NCI-H187 (cell line): ENCODE data around the gene KLHDC4.
"Not testable (repeated sequence)": the region's sequence is repeated elsewhere in the genome, so short reads cannot be mapped to it uniquely, and the experiment has no call there.

Experiments
- DNase-seq, 2 experiments: peaks; one replicate each; lab custom pipeline; 2025; lab: John Stamatoyannopoulos, UW

KLHDC4 gene

GRCh38 chr16:87765776-87766484 is at the start of gene KLHDC4:
TSS of gene KLHDC4 (minus strand) at chr16:87765986. CDS start at chr16:87765890, 96 bp downstream.
- DNase-seq, result peak; percentile 15 to 41

GRCh38 chr16:87815567-87815966 is 49.8 kb upstream of the KLHDC4 start:
- DNase-seq, result no peak

GRCh38 chr16:87812200-87812656 is 46.4 kb upstream of the KLHDC4 start:
- DNase-seq, result no peak

- not testable (repeated sequence) for DNase-seq
Observed at GRCh38 chr16:87811454-87811853, 45.7 kb upstream of the KLHDC4 start.

GRCh38 chr16:87809150-87809902 is 43.5 kb upstream of the KLHDC4 start:
- DNase-seq, result no peak

GRCh38 chr16:87808108-87808507 is 42.3 kb upstream of the KLHDC4 start:
- no peak for DNase-seq

GRCh38 chr16:87806641-87807546 is 41.1 kb upstream of the KLHDC4 start:
- peak; percentile 44 to 52 for DNase-seq

GRCh38 chr16:87806261-87806640 is 40.5 kb upstream of the KLHDC4 start:
- DNase-seq, result no peak

GRCh38 chr16:87803385-87803784 is 37.6 kb upstream of the KLHDC4 start:
- DNase-seq, result no peak

- DNase-seq, result no peak
Observed at GRCh38 chr16:87802670-87803069, 36.9 kb upstream of the KLHDC4 start.

- DNase-seq, result no peak
Observed at GRCh38 chr16:87801679-87802259, 36.0 kb upstream of the KLHDC4 start.

GRCh38 chr16:87800497-87800896 is 34.7 kb upstream of the KLHDC4 start:
- no peak for DNase-seq

GRCh38 chr16:87795336-87795735 is 29.6 kb upstream of the KLHDC4 start:
- DNase-seq, result no peak

GRCh38 chr16:87794485-87795078 is 28.8 kb upstream of the KLHDC4 start:
- no peak for DNase-seq

- DNase-seq, result no peak
Observed at GRCh38 chr16:87792205-87792565, 26.4 kb upstream of the KLHDC4 start.

- no peak for DNase-seq
Observed at GRCh38 chr16:87791295-87792204, 25.8 kb upstream of the KLHDC4 start.

GRCh38 chr16:87790292-87791100 is 24.7 kb upstream of the KLHDC4 start:
- DNase-seq, result no peak

GRCh38 chr16:87789437-87790291 is 23.9 kb upstream of the KLHDC4 start:
- DNase-seq, result no peak
